HG03469 (cell line): ENCODE measurements around the gene TXNDC11.

Experiments used
- ATAC-seq: cut with Tn5 transposase; IDR thresholded peaks from one replicate; pipeline ENCODE4 v1.9.1; 2021; ENCODE audit warnings: mild to moderate bottlenecking, moderate library complexity, moderate number of reproducible peaks; ENCODE audit not compliant: unreplicated experiment

TXNDC11 gene

DNA sequence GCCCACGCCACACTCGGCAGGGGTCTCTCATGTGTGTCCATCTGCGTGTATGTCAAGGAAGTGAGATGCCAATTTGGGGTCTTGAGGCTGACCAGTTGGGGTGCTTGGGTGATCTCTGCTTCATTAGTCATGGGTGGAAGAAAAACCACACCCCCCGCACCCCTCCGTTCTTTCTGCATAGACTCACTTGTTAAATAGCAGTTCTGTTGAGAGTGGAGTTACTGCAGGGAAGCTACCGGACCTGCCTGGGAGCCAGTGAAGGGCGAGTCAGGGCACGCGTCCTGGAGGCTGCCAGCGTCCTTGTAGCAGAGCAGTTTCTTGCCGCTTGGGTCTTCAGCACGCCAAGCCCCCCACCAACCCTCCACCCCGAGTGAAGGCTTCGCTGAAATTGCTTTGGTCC lies 65.9 kb downstream of the TXNDC11 start:
- ATAC-seq: no peak

DNA sequence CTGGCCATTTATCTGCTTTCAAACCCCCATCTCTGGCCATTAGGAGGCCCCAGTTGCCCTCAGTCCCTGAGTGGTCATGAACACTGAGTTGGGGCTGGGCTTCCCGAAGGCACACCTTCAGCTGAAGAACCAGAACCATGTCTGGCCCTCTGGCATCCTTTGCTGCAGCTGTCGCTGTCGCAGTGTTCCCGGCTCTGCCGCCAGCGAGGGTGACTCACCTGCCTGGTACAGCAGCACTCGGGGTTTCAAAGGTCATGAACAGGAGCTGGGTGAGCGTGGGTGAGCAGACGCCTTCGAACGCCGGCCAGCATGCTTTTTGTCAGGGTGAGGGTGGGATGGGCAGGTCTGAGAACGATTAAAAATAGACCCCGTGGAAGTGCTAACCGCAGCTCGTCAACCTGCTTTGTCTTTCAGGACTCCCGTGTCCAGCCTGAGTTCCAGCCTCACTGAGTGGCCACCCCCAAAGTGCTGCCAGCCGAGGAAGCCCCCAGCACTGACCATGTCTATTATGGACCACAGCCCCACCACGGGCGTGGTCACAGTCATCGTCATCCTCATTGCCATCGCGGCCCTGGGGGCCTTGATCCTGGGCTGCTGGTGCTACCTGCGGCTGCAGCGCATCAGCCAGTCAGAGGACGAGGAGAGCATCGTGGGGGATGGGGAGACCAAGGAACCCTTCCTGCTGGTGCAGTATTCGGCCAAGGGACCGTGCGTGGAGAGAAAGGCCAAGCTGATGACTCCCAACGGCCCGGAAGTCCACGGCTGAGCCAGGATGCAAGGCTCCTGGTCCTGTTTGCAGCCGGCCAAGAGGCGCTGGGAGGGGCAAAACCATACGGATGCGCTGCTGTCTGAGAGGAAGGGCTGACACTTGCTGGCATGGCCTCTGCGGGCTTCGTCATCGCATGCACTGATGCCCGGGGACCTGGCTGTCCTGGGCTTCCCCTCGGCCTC lies 66.8 kb downstream of the TXNDC11 start:
- ATAC-seq: no peak

GRCh38 chr16:11674818-11675560 lies 67.7 kb downstream of the TXNDC11 start:
- ATAC-seq: no peak

GRCh38 chr16:11674001-11674817 lies 68.4 kb downstream of the TXNDC11 start:
- ATAC-seq: no peak

DNA sequence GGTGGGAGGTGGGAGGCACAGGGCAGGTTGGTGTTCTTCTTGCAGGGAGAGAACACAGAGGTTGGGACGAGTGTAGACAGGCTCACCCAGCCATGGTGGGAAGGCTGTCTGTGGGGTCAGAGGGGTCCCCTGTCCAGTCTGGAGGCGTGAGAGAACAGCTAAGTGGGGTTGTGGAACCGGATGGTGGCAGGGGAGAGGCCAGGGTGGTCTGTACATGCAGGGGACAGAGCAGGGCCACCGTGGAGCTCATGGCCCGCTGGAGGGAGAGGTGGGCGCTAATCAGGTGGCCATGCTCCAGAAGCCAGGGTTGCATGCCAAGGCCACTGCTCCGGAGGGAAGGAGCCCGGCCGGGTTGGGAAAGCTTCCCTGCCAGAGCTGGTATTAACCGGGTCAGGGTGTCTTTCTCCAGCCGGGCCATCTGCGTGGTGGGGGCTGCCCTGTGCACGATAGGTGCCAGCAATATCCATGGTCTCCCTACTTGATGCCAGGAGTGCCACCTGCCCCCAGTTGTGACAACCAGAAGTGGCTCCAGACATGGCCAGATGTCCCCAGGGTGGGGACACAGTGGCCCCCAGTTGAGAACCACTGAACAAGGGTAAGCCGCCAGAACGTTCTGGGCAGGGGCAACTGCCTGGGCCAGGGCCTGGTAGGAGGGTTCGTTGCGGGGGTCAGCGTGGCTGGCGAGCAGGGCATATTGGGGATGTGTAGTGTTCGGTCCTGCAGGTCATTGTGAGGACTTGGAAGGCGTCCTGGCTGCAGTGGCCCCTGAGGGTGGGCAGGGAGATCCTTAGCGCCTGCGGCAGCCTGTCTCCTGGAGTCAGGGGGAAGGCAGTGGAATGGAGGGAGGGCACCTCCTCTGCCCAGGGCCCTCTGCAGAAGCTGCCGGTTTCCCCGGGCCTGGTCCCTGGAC lies 69.3 kb downstream of the TXNDC11 start:
- ATAC-seq: no peak

DNA sequence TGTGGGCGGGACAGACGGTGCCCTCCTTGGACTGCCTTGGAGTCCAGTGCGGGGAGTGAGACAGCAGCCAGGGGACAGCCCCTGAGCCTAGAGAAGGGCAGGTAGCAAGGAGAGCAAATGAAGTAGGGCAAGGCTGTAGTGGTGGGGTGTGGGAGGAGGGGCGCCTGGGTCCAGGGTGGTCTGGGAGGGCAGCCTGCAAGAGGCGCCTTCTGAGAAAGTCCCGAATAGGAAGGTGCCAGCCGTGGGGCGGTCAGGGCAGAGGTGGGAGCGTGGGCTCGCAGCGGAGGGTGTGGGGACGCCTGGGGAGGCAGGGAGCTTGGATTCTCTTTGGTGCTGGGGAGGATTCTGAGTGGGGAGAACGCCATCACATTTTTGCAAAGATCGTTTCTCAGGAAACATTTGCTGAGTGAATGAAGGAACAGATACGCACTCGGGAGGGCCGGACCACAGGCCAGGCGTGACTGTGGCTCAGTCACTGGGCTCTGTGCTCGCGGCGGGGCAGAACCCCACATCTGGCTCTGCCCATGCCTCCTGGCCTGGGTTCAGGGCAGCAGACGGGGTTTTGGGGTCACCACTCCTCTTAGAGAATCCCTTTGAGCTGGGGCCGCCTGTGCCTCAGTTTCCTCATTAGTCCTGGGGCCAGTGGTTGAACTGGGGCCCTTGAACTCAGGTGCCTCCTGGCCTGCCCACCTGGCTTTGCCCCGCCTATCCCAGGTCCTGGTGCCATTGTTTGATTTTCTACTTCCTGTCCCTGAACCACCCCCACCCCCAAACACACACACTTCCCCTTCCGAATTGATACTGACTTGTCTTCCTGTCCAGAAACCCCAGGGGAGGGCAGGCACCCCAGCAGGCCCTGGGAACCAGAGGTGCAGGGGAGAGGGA lies 70.2 kb downstream of the TXNDC11 start:
- no peak for ATAC-seq

- ATAC-seq: no peak
These were observed 71.0 kb downstream of the TXNDC11 start for GRCh38 chr16:11671676-11672075.

DNA sequence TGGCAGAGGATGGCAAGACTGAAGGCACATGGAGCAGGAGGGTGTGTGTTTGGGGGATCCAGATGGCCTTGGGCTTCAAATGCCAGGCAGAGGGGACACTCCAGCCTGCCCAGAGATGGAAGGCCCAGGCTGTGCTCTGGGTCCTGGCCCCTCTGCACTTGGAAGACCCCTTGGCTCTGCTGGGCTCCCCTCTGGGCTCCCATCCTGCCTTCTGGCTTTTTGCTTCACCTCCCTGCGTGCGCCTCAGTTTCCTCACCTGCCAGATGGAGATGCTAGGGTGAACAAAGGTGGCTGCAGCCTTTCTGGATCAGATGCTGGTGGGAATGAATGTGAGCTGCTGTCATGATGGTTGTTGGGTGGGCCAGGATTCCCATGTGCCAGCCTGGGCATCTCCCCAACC lies 71.4 kb downstream of the TXNDC11 start:
- ATAC-seq: no peak

DNA sequence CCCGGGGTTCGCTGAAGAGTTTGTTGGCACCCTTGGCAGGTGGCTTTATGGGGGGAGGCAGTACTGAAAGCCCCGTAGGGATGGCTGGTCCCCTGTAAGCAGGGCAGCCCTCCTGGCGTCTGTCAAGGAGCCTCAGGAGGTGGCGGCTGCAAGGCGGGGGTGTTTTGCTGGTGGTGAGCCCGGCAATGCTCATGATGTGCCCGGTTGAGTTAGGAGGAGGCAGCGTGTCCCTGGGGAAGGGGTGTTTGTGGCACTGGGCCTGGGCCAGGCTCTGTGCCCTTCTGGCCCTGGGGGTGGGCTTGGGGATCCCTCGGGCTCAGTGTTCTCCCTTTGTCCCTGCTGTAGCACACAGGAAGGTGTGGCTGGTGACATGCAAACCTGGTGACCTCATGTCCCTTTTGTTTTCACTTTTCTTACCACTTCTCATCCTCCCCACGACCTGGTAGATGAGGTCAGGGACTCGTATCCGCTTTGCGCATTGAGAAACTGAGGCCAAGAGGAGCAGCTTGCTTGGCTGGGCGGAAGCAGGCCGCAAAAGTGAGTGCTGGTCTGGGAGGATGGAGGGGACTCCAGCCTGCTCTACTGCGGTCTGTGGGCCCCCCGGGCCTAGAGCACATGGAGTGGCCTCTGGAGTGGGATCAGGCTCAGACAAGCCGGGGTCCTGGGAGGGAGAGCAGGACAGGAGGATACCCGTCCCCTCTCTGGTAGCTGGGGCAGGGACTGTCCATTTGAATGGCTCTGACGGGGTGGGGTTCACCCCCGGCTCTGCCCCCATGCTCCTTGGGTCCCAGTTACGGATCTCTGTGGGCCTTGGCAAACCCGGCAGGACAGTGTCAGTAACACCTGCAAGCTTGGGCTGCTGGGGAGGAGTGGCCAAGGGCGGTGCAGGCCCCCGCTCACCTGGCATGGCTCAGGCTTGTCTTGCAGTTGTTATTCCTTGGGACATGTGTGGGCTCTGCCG lies 72.2 kb downstream of the TXNDC11 start:
- ATAC-seq: no peak

DNA sequence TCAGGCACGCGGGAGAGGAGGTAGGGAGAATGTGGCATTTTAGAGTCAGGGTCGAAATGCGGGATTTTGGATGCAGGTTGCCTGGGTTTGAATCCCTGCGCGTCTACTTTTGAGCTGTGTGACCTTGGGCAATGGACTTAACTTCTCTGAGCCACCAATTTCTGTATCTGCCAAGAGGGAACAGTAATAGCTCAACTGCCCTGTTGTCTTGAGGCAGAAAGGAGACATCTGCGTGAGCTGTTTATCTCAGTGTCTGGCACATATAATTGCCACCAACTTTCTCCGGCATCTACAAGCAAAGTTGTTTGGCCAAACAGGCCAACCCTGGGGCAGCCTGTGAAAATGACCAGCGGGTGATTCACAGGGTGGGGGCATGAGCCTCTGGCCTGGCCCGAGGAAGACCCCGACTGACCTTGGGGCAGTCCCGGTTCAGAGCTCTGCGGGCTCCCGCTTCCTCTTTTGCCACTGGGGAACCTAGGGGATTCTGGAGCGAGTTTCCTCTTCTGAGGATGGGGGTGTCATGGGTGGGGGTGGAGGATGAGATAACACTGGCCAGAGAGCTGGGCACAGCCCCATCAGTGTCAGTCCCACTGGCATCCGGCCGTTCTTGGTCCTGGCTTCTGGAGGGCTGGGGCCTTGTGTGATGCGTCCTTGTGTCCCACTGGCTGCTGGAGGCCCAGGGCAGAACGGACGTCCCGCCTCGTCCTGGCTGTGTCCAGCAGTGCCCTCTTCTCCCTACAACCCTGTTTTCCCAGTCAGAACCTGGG lies 73.1 kb downstream of the TXNDC11 start:
- no peak for ATAC-seq

DNA sequence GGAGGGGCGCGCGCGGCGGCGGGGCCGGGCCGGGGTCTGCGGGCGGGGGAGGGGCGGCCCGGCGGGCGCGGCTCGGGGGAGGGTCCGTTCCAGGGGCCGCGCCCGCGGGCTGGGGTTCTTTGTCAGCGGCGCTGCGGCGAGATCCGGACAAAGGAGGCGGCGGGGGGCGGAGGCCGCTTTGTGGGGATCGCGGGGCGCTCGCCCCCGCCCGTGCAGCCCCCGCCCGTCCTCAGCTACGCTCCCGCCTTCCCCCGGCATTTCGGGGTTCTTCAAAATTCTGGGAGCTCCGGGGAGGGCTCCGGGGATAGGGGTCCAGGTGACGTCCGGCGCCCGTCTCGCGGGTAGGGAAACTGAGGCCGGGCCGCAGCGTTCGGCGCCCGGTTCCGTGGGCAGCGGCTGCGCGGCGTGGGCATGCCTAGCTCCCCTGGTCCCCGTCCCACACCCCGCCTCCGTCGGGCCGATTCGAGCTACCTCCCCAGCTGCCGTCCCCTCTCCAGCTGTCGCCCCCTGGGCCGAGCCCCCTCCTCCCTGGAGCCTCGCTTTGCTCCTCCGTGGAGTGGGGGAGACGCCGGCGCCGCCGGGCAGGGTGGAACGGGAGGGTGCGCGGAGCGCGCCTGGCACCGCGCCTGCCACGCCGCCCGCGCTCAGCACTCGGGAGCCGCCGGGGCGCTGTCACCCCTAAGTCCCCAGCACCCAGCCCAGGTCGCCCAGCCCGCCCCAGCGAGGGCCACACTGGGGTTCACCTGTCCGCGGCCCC lies 73.9 kb downstream of the TXNDC11 start:
- ATAC-seq: no peak

- ATAC-seq: no peak
These were observed 74.6 kb downstream of the TXNDC11 start, which contains the start of gene SNN for GRCh38 chr16:11667824-11668622. SNN (plus strand) TSS chr16:11668455; CDS start chr16:11676060, 7,605 bp downstream.

- no peak for ATAC-seq
These were observed 75.3 kb downstream of the TXNDC11 start for GRCh38 chr16:11667221-11667823.

DNA sequence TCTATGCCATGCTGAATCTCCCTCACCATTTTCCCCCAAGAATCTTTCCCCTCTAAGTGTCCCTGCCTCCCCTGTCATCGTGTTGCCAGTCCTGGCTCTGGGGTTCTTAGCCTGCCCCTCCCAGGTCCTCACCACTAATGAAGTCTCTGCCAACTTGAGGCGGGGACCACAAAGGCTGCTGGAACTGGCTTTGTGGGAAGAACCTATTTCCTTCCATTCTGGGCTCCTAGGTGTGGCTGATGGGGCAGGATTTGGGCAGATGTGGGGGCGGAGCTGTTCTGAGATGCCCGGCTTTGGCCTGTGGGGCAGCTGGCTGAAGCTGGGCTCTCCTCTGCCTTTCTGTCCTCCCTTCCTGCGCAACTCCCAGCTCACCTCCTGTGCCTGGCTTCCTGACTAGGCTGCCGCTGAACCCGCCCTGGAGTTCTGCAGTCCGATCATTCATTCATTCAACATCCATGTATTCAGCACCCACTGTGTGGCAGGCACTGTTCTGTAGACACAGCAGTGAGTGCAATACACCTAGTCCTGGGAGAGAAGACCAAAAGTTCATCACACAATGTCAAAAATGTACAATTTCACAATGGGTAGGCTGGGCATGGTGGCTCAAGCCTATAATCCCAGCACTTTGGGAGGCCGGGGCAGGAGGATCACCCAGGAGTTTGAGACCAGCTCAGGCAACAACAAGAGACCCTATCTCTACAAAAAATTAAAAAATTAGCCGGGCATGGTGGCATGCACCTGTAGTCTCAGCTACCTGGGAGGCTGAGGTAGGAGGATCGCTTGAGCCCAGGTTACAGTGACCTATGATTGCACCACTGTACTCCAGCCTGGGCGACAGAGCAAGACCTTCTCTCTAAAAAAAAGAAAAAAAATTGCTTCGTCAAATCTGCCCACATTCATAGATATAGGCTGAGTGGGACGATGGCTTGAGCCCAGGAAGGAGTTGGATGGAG lies 76.3 kb downstream of the TXNDC11 start:
- ATAC-seq: no peak
